ENCODE measurements around the gene ASCL5. TPM values are rescaled to one million over a fixed set of nuclear protein-coding genes. Genes with fewer than 3 reads are reported as not detected.

Gene ASCL5
- total RNA-seq, 1 experiment from 2014 or later, result not detected

- Histone ChIP-seq H3K4me3 (ENCODE audit: low read depth, low read length, poor library complexity, severe bottlenecking) (no peak overlapping the region), H3K27ac (ENCODE audit: low read depth, low read length, poor library complexity, severe bottlenecking) (no peak overlapping the region), H3K9me3 (ENCODE audit: low read depth, low read length, poor library complexity, severe bottlenecking) (no peaks in the 10 kb centered on the region), H3K4me1 (ENCODE audit: insufficient read depth, low read length, poor library complexity, severe bottlenecking) (no peaks in the 10 kb centered on the region), H3K27me3 (replicated peaks; ENCODE audit: insufficient read depth, low read depth, low read length, poor library complexity) (no peaks in the 10 kb centered on the region), H3K36me3 (ENCODE audit: insufficient read depth, low read length, poor library complexity, severe bottlenecking) (no peaks in the 10 kb centered on the region)
- POLR2A ChIA-PET (ENCODE audit: low non-redundant PET), result interaction anchor here (0.7 kb wide), 1 partner anchor 432 kb away, joined by 3 read pairs; no protein-coding TSS in a partner anchor
- no TSS peak for BruUV-seq (replicated peaks)
- CTCF ChIA-PET, result no interaction called here
- intact Hi-C loops (cut with micrococcal nuclease; ENCODE audit: unreplicated experiment), result no loop called here
- no peak for DNase-seq (ENCODE audit: low spot score)
- no peak for TF ChIP-seq EZH2 (IDR thresholded peaks at IDR 0.05; ENCODE audit: borderline replicate concordance, low read depth, low read length, poor library complexity, severe bottlenecking)
- TF ChIP-seq, protein P1, sequence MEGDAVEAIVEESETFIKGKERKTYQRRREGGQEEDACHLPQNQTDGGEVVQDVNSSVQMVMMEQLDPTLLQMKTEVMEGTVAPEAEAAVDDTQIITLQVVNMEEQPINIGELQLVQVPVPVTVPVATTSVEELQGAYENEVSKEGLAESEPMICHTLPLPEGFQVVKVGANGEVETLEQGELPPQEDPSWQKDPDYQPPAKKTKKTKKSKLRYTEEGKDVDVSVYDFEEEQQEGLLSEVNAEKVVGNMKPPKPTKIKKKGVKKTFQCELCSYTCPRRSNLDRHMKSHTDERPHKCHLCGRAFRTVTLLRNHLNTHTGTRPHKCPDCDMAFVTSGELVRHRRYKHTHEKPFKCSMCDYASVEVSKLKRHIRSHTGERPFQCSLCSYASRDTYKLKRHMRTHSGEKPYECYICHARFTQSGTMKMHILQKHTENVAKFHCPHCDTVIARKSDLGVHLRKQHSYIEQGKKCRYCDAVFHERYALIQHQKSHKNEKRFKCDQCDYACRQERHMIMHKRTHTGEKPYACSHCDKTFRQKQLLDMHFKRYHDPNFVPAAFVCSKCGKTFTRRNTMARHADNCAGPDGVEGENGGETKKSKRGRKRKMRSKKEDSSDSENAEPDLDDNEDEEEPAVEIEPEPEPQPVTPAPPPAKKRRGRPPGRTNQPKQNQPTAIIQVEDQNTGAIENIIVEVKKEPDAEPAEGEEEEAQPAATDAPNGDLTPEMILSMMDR (conservative IDR thresholded peaks at IDR 0.05; ENCODE audit: low read depth, low read length), result no peak
Observed at GRCh38 chr1:201125800-201126199, 1.2 kb downstream of the ASCL5 start.

- H3K27me3 ChIP-seq (replicated peaks; ENCODE audit: insufficient read depth, low read depth, low read length, poor library complexity), result no peaks in the 10 kb centered on the region
- POLR2A ChIA-PET (ENCODE audit: low non-redundant PET), result no interaction called here
- no peak overlapping the region for H3K4me3 ChIP-seq (ENCODE audit: low read depth, low read length, poor library complexity, severe bottlenecking)
- no peak for DNase-seq (ENCODE audit: low spot score)
- CTCF ChIA-PET, result no interaction called here
- BruUV-seq (replicated peaks), result no TSS peak
- H3K4me1 ChIP-seq (ENCODE audit: insufficient read depth, low read length, poor library complexity, severe bottlenecking), result no peaks in the 10 kb centered on the region
- H3K27ac ChIP-seq (ENCODE audit: low read depth, low read length, poor library complexity, severe bottlenecking), result no peak overlapping the region
- intact Hi-C loops (cut with micrococcal nuclease; ENCODE audit: unreplicated experiment), result no loop called here
- H3K9me3 ChIP-seq (ENCODE audit: low read depth, low read length, poor library complexity, severe bottlenecking), result no peaks in the 10 kb centered on the region
- TF ChIP-seq, protein P1 (conservative IDR thresholded peaks at IDR 0.05; ENCODE audit: low read depth, low read length), result no peak
- TF ChIP-seq EZH2 (IDR thresholded peaks at IDR 0.05; ENCODE audit: borderline replicate concordance, low read depth, low read length, poor library complexity, severe bottlenecking), result no peak
- no peaks in the 10 kb centered on the region for H3K36me3 ChIP-seq (ENCODE audit: insufficient read depth, low read length, poor library complexity, severe bottlenecking)
Observed at GRCh38 chr1:201125019-201125418, 2.0 kb downstream of the ASCL5 start.

DNA sequence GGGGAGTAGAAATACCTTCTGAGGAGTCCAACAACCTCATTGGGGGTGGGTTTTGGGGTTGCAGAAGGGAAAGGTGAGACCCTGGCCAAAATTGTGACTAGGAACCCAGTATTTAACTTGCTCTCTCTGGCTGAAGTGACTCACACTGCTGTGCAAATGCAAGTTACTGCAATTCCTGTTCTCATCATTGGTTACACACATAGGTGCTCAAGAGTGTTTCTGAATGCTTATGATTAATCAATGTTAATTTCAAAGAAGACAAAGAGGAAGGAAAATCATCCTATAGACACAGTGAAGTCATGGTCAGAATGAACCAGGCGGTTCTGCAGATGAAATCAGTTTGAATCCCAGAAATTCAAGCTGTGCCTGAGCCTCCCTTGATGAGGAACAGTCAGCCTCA lies 3.1 kb downstream of the ASCL5 start:
- Histone ChIP-seq H3K9me3 (ENCODE audit: low read depth, low read length, poor library complexity, severe bottlenecking) (no peaks in the 10 kb centered on the region), H3K4me1 (ENCODE audit: insufficient read depth, low read length, poor library complexity, severe bottlenecking) (no peaks in the 10 kb centered on the region), H3K4me3 (ENCODE audit: low read depth, low read length, poor library complexity, severe bottlenecking) (no peak overlapping the region), H3K36me3 (ENCODE audit: insufficient read depth, low read length, poor library complexity, severe bottlenecking) (no peaks in the 10 kb centered on the region), H3K27ac (ENCODE audit: low read depth, low read length, poor library complexity, severe bottlenecking) (no peak overlapping the region), H3K27me3 (replicated peaks; ENCODE audit: insufficient read depth, low read depth, low read length, poor library complexity) (no peaks in the 10 kb centered on the region)
- DNase-seq (ENCODE audit: low spot score), result no peak
- ChIA-PET POLR2A (ENCODE audit: low non-redundant PET) (no interaction called here), CTCF (no interaction called here)
- no peak for TF ChIP-seq EZH2 (IDR thresholded peaks at IDR 0.05; ENCODE audit: borderline replicate concordance, low read depth, low read length, poor library complexity, severe bottlenecking)
- TF ChIP-seq, protein P1 (conservative IDR thresholded peaks at IDR 0.05; ENCODE audit: low read depth, low read length), result no peak
- no TSS peak for BruUV-seq (replicated peaks)
- intact Hi-C loops (cut with micrococcal nuclease; ENCODE audit: unreplicated experiment), result no loop called here
